PC-3 (cell line): ENCODE results near the gene PYGM. TPM values are rescaled to one million over a fixed set of nuclear protein-coding genes. Genes with fewer than 3 reads are reported as not detected.

ENCODE experiments used
- ATAC-seq: fragments of 200-7000 bp; cut with Tn5 transposase; 2 replicates; pipeline ENCODE4 v1.9.1; 2020; ENCODE audit warnings: mild to moderate bottlenecking, moderate library complexity
- BruUV-seq: library from RNA; stranded (reverse); fragments of 400-500 nt; replicated peaks from 2 replicates; lab custom pipeline; 2021; lab: Mats Ljungman, UMichigan
- CTCF ChIA-PET: fragments of 300-600 bp; sonication (Branson Sonifier 250); formaldehyde crosslinking; loops from one replicate; lab custom pipeline; 2022; ENCODE audit warnings: antibody characterized with exemption; lab: Charles Lee
- POLR2A ChIA-PET: fragments of 300-600 bp; sonication (Branson Sonifier 250); formaldehyde crosslinking; loops from one replicate; lab custom pipeline; 2022; ENCODE audit warnings: antibody characterized with exemption; ENCODE audit not compliant: unreplicated experiment; lab: Charles Lee
- DNase-seq: peaks from one replicate; pipeline ENCODE4 v3.0.0-alpha.2; 2015
- H2AFZ ChIP-seq: fragments of 300-600 bp; sonication (generic); 2 replicates; pipeline ENCODE4 v1.6.0; 2016; ENCODE audit warnings: antibody characterized with exemption, low read length
- H3F3A ChIP-seq: fragments of 300-600 bp; sonication (generic); one replicate; pipeline ENCODE4 v1.6.0; 2017; ENCODE audit warnings: antibody characterized with exemption, low read length, control low read depth, mild to moderate bottlenecking; ENCODE audit not compliant: unreplicated experiment
- H3K27ac ChIP-seq: fragments of 300-600 bp; sonication (generic); 2 replicates; pipeline ENCODE4 v1.5.1; 2016; ENCODE audit warnings: mild to moderate bottlenecking, low read length
- H3K27me3 ChIP-seq: fragments of 300-600 bp; sonication (generic); 2 replicates; pipeline ENCODE4 v1.6.1; 2016; ENCODE audit warnings: low read length, mixed read lengths
- H3K36me3 ChIP-seq: fragments of 300-600 bp; sonication (generic); 2 replicates; pipeline ENCODE4 v1.6.1; 2016; ENCODE audit warnings: low read depth, mixed run types, low read length, mixed read lengths
- H3K4me1 ChIP-seq: fragments of 300-600 bp; sonication (generic); 2 replicates; pipeline ENCODE4 v1.5.1; 2016; ENCODE audit warnings: low read length; ENCODE audit not compliant: insufficient read depth
- H3K4me2 ChIP-seq: fragments of 300-600 bp; sonication (generic); 2 replicates; pipeline ENCODE4 v1.6.0; 2016; ENCODE audit warnings: low read length
- H3K4me3 ChIP-seq: fragments of 300-600 bp; sonication (generic); 2 replicates; pipeline ENCODE4 v1.5.1; 2016; ENCODE audit warnings: mild to moderate bottlenecking, low read length, mixed read lengths
- H3K79me2 ChIP-seq: fragments of 300-600 bp; sonication (generic); 2 replicates; pipeline ENCODE4 v1.6.1; 2017; ENCODE audit warnings: low read length, mixed read lengths
- H3K9ac ChIP-seq: fragments of 300-600 bp; sonication (generic); 2 replicates; pipeline ENCODE4 v1.6.0; 2016; ENCODE audit warnings: mild to moderate bottlenecking, low read length
- H3K9me2 ChIP-seq: fragments of 300-600 bp; sonication (generic); replicated peaks from 2 replicates; pipeline ENCODE4 v1.6.1; 2016; ENCODE audit warnings: mixed run types, low read length, mixed read lengths
- H3K9me3 ChIP-seq: fragments of 300-600 bp; sonication (generic); 2 replicates; pipeline ENCODE4 v1.6.1; 2016; ENCODE audit warnings: low read length, mixed read lengths
- H4K20me1 ChIP-seq: fragments of 300-600 bp; sonication (generic); 2 replicates; pipeline ENCODE4 v1.6.1; 2016; ENCODE audit warnings: low read length, mixed read lengths
- EZH2 ChIP-seq: fragments of 300-600 bp; sonication (generic); IDR thresholded peaks from one replicate; pipeline ENCODE4 v1.6.1; 2017; ENCODE audit warnings: antibody characterized with exemption, mild to moderate bottlenecking, low read length; ENCODE audit not compliant: unreplicated experiment
- EZH2phosphoT487 ChIP-seq: fragments of 300-600 bp; sonication (generic); IDR thresholded peaks from 2 replicates; pipeline ENCODE4 v1.6.1; 2018; ENCODE audit warnings: mild to moderate bottlenecking, antibody characterized with exemption, low read length, borderline replicate concordance
- intact Hi-C: fragments of 100-400 bp; cut with micrococcal nuclease; formaldehyde crosslinking; loops from 2 replicates; pipeline ENCODE4 v1.9.0; 2023
- total RNA-seq: library from RNA; depleted of rRNA; stranded (reverse); fragments of >200 nt; gene quantifications from 2 replicates; pipeline ENCODE4 v1.2.3, GENCODE V29; 2014
- TF ChIP-seq, protein P1 (sequence below): fragments of 300-600 bp; sonication (generic); conservative IDR thresholded peaks from 2 replicates; pipeline ENCODE4 v1.5.1; 2017; ENCODE audit warnings: antibody characterized with exemption, low read depth, mild to moderate bottlenecking, low read length

PYGM gene
- total RNA-seq, 1 experiment from 2014 or later: 0.95 TPM

- Histone ChIP-seq H3K4me2 (no peak overlapping the region), H3K27ac (no peak overlapping the region), H3F3A (no peaks in the 10 kb centered on the region), H2AFZ (no peak overlapping the region), H3K9me3 (no peaks in the 10 kb centered on the region), H3K9me2 (no peaks in the 10 kb centered on the region), H3K4me3 (no peak overlapping the region), H3K9ac (no peak overlapping the region), H4K20me1 (no peaks in the 10 kb centered on the region), H3K27me3 (peaks cover 42% of the 10 kb centered on the region), H3K36me3 (no peaks in the 10 kb centered on the region), H3K4me1 (peaks cover 3% of the 10 kb centered on the region; the same call in 1 of the 2 replicates), H3K79me2 (no peaks in the 10 kb centered on the region)
- DNase-seq (no peak), ATAC-seq (no peak)
- ChIA-PET POLR2A (no interaction called here), CTCF (interaction anchor here (1.6 kb wide), 1 partner anchor 34 kb away, joined by 4 read pairs; no protein-coding TSS in a partner anchor)
- TF ChIP-seq, protein P1, sequence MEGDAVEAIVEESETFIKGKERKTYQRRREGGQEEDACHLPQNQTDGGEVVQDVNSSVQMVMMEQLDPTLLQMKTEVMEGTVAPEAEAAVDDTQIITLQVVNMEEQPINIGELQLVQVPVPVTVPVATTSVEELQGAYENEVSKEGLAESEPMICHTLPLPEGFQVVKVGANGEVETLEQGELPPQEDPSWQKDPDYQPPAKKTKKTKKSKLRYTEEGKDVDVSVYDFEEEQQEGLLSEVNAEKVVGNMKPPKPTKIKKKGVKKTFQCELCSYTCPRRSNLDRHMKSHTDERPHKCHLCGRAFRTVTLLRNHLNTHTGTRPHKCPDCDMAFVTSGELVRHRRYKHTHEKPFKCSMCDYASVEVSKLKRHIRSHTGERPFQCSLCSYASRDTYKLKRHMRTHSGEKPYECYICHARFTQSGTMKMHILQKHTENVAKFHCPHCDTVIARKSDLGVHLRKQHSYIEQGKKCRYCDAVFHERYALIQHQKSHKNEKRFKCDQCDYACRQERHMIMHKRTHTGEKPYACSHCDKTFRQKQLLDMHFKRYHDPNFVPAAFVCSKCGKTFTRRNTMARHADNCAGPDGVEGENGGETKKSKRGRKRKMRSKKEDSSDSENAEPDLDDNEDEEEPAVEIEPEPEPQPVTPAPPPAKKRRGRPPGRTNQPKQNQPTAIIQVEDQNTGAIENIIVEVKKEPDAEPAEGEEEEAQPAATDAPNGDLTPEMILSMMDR: no peak
- no peak for TF ChIP-seq EZH2
- TF ChIP-seq EZH2phosphoT487: no peak
- intact Hi-C loops: loop anchor here (1.0 kb wide), 1 partner anchor 34 kb away; no protein-coding TSS in a partner anchor
- no TSS peak for BruUV-seq
Observed at GRCh38 chr11:64722141-64723065, 37.4 kb downstream of the PYGM start.

GRCh38 chr11:64721359-64721699 lies 38.4 kb downstream of the PYGM start:
- H2AFZ ChIP-seq: no peak overlapping the region
- H3K4me1 ChIP-seq: peaks cover 3% of the 10 kb centered on the region; the same call in 1 of the 2 replicates
- POLR2A ChIA-PET: no interaction called here
- no peak overlapping the region for H3K27ac ChIP-seq
- no peak overlapping the region for H3K4me2 ChIP-seq
- H4K20me1 ChIP-seq: no peaks in the 10 kb centered on the region
- no peaks in the 10 kb centered on the region for H3K9me2 ChIP-seq
- ATAC-seq: no peak
- no peaks in the 10 kb centered on the region for H3F3A ChIP-seq
- BruUV-seq: no TSS peak
- H3K4me3 ChIP-seq: no peak overlapping the region
- H3K36me3 ChIP-seq: no peaks in the 10 kb centered on the region
- CTCF ChIA-PET: interaction anchor here (1.6 kb wide), 1 partner anchor 33 kb away, joined by 4 read pairs; no protein-coding TSS in a partner anchor
- H3K9ac ChIP-seq: no peak overlapping the region
- DNase-seq: no peak
- H3K79me2 ChIP-seq: no peaks in the 10 kb centered on the region
- TF ChIP-seq EZH2 (no peak), EZH2phosphoT487 (no peak)
- TF ChIP-seq, protein P1: no peak
- intact Hi-C loops: no loop called here
- no peaks in the 10 kb centered on the region for H3K9me3 ChIP-seq
- peaks cover 52% of the 10 kb centered on the region for H3K27me3 ChIP-seq
